Adrenal gland (tissue), 5 donors: ENCODE results near the gene PEX14.

Experiments
- POLR2A ChIP-seq, 2 donors: fragments of 450-650 bp; IDR thresholded peaks; one replicate each; pipeline ENCODE4 v1.6.1; 2017; ENCODE audit warnings: antibody characterized with exemption in 2 of 2, mild to moderate bottlenecking in 2 of 2, moderate library complexity in 1 of 2
- TF ChIP-seq, protein P1 (sequence below), 6 experiments: fragments of 450-650 bp in 4 of 6; fragments of 200-600 bp in 2 of 6; sonication (generic) in 1 of 6; IDR thresholded peaks; 1 replicate in 5 of 6; 2 replicates in 1 of 6; pipeline versions ENCODE4 v1.5.1 to v1.8.0; 2016 to 2021; ENCODE audit warnings: antibody characterized with exemption in 6 of 6, mild to moderate bottlenecking in 2 of 6, moderate library complexity in 1 of 6
- donor health status: DM: no; HTN: no; CAD: no.

DNA sequence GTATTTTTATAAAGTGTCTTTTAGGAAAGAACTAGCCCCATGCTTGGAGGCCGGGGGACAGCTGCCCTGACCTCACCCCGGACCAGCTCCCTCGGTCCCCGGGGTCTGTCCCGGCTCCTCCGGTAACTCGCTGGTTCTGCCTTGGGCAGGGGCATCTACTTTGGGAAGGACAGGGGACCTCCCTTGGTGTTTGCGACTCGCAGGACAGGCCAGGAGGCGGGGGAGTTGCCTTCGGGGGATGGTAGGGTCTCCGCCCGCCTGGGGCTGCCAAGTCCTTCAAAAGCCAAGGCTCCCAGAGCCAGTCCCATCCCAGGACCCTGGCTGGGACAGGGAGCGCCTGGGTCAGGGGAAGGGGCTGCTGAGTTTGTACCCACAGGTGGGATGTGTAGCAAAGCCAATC is 157.9 kb downstream of the PEX14 start:
- TF ChIP-seq, protein P1, sequence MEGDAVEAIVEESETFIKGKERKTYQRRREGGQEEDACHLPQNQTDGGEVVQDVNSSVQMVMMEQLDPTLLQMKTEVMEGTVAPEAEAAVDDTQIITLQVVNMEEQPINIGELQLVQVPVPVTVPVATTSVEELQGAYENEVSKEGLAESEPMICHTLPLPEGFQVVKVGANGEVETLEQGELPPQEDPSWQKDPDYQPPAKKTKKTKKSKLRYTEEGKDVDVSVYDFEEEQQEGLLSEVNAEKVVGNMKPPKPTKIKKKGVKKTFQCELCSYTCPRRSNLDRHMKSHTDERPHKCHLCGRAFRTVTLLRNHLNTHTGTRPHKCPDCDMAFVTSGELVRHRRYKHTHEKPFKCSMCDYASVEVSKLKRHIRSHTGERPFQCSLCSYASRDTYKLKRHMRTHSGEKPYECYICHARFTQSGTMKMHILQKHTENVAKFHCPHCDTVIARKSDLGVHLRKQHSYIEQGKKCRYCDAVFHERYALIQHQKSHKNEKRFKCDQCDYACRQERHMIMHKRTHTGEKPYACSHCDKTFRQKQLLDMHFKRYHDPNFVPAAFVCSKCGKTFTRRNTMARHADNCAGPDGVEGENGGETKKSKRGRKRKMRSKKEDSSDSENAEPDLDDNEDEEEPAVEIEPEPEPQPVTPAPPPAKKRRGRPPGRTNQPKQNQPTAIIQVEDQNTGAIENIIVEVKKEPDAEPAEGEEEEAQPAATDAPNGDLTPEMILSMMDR (IDR thresholded peaks at IDR 0.05): no peak
- no peak for TF ChIP-seq POLR2A (IDR thresholded peaks at IDR 0.05)
